K562 (cell line): Measurements from ENCODE around the gene STARD8. TPM values are rescaled to one million over a fixed set of nuclear protein-coding genes. Genes with fewer than 3 reads are reported as not detected.

Source experiments
- AFF1 ChIP-seq, 2 experiments: fragments of 450-650 bp; IDR thresholded peaks; 2 replicates each; pipeline ENCODE4 v1.6.1; 2018; ENCODE audit warnings: mild to moderate bottlenecking in 2 of 2, low read depth in 1 of 2; ENCODE audit not compliant: partially characterized antibody in 2 of 2
- DACH1 ChIP-seq: fragments of 450-650 bp; IDR thresholded peaks from 2 replicates; pipeline ENCODE4 v1.6.1; 2018; ENCODE audit not compliant: partially characterized antibody
- MAX ChIP-seq: sonication (generic); formaldehyde crosslinking; IDR thresholded peaks from 2 replicates; pipeline ENCODE4 v1.9.0; 2022; ENCODE audit warnings: mild to moderate bottlenecking, missing genetic modification reagents
- MAZ ChIP-seq, 2 experiments: fragments of 450-650 bp in 1 of 2; sonication (generic) in 1 of 2; formaldehyde crosslinking; IDR thresholded peaks in 1 of 2; conservative IDR thresholded peaks in 1 of 2; 2 replicates each; pipeline versions ENCODE4 v1.4.0 to v1.5.0; 2020; ENCODE audit warnings: mild to moderate bottlenecking in 1 of 2, missing genetic modification reagents in 1 of 2
- NFATC3 ChIP-seq: fragments of 450-650 bp; IDR thresholded peaks from 2 replicates; pipeline ENCODE4 v1.6.1; 2017; ENCODE audit warnings: mild to moderate bottlenecking
- NRF1 ChIP-seq, 2 experiments: fragments of 450-650 bp; IDR thresholded peaks in 1 of 2; conservative IDR thresholded peaks in 1 of 2; 2 replicates each; pipeline ENCODE4 v1.6.1; 2014; ENCODE audit warnings: mild to moderate bottlenecking in 2 of 2
- PHF8 ChIP-seq: fragments of 200-600 bp; sonication (generic); IDR thresholded peaks from 2 replicates; pipeline ENCODE4 v1.6.1; 2012; ENCODE audit warnings: mixed run types, mild to moderate bottlenecking, inconsistent platforms, low read length, moderate library complexity, borderline replicate concordance
- PKNOX1 ChIP-seq: fragments of 450-650 bp; IDR thresholded peaks from 2 replicates; pipeline ENCODE4 v1.6.1; 2016
- SFPQ ChIP-seq: fragments of 200-400 bp; formaldehyde crosslinking; IDR thresholded peaks from 2 replicates; pipeline ENCODE4 v1.6.1; 2017; ENCODE audit warnings: mild to moderate bottlenecking, low read depth, low read length, moderate library complexity
- SMAD4 ChIP-seq: fragments of 250-450 bp; sonication (Bioruptor Pico); conservative IDR thresholded peaks from 2 replicates; pipeline ENCODE4 v1.8.0; 2021; ENCODE audit warnings: inconsistent platforms, mild to moderate bottlenecking, moderate library complexity
- SRSF9 ChIP-seq: fragments of 200-400 bp; formaldehyde crosslinking; IDR thresholded peaks from 2 replicates; pipeline ENCODE4 v1.6.1; 2017; ENCODE audit warnings: low read depth, low read length, borderline replicate concordance
- TRIM28 ChIP-seq: fragments of 450-650 bp; IDR thresholded peaks from 2 replicates; pipeline ENCODE4 v1.6.1; 2017
- VEZF1 ChIP-seq: fragments of 200-800 bp; sonication (Bioruptor generic); IDR thresholded peaks from 2 replicates; pipeline ENCODE4 v1.6.1; 2017; ENCODE audit warnings: missing genetic modification characterization, missing compliant biosample characterization
- ZNF263 ChIP-seq: sonication (generic); formaldehyde crosslinking; IDR thresholded peaks from 2 replicates; pipeline ENCODE4 v1.8.0; 2022; ENCODE audit warnings: mild to moderate bottlenecking, missing genetic modification reagents, borderline replicate concordance
- polyA plus RNA-seq, 8 experiments: library from polyadenylated mRNA; depleted of rRNA in 4 of 8; stranded (reverse) in 5 of 8; unstranded in 3 of 8; fragments of >200 nt; fragmentation: Nextera tagmentation in 2 of 8; fragmentation: Illumina TruSeq in 1 of 8; extraction: Ambion mirVana in 2 of 8; extraction: Trizol in 1 of 8; gene quantifications; 2 replicates each; pipeline versions ENCODE4 v1.2.1 to v1.2.3, GENCODE V29; 2011 to 2014; ENCODE audit warnings: inconsistent platforms in 1 of 8, missing spikeins in 1 of 8
- total RNA-seq, 7 experiments: library from RNA; depleted of rRNA in 6 of 7; stranded (reverse); fragments of >200 nt in 6 of 7; fragmentation: Illumina TruSeq in 2 of 7; extraction: Trizol in 2 of 7; gene quantifications; 2 replicates each; pipeline versions ENCODE4 v1.2.1 to v1.2.3, GENCODE V29; 2011 to 2021; ENCODE audit warnings: low replicate concordance in 1 of 7

STARD8 gene
- total and polyA plus RNA-seq, 9 of the 15 experiments (the other 6 are each of a cell fraction or from before 2014, with no cell fraction given) = 1.6 to 35.0 (median 15.9) TPM

- TF ChIP-seq MAX (CRISPR knock-in tag) (0 out of 2 replicates have a peak, but pooled peaks have one; percentile 20), TRIM28 (no peak), NRF1 (conservative IDR thresholded peaks at IDR 0.05 in 1 of 2, IDR thresholded peaks at IDR 0.05 in 1 of 2) (peak; percentile 33 to 53; a peak in 3 of 4 replicates), SFPQ (no peak), PHF8 (peak; percentile 40; the same call in 1 of the 2 replicates), SMAD4 (CRISPR knock-in tag) (peak; percentile 37; the same call in 1 of the 2 replicates), ZNF263 (no peak), NFATC3 (peak; percentile 69; the same call in 1 of the 2 replicates), VEZF1 (CRISPR knock-in tag) (peak; percentile 47; the same call in 1 of the 2 replicates), SRSF9 (no peak), MAZ (CRISPR knock-in tag; conservative IDR thresholded peaks at IDR 0.05 in 1 of 2, IDR thresholded peaks at IDR 0.05 in 1 of 2) (peak; percentile 35 to 44; a peak in 3 of 4 replicates), PKNOX1 (0 out of 2 replicates have a peak, but pooled peaks have one; percentile 1), DACH1 (no peak), AFF1 (IDR thresholded peaks at IDR 0.05; ENCODE audit: low read depth in 1 of 2, partially characterized antibody in 2 of 2) (no peak)
These were observed 46.3 kb downstream of the STARD8 start (continued) for GRCh38 chrX:68693481-68694434.
